Thyroid gland (tissue), 4 donors: ENCODE data around the gene ESYT2.

Experiments used
- CTCF ChIP-seq, 6 experiments: fragments of 200-600 bp in 3 of 6; fragments of 450-650 bp in 3 of 6; sonication (generic) in 3 of 6; IDR thresholded peaks; one replicate each; pipeline ENCODE4 v1.5.1; 2016 to 2019; ENCODE audit warnings: antibody characterized with exemption in 6 of 6, mild to moderate bottlenecking in 2 of 6, inconsistent platforms in 1 of 6, moderate library complexity in 1 of 6
- POLR2A ChIP-seq, 2 donors: fragments of 450-650 bp; IDR thresholded peaks; one replicate each; pipeline ENCODE4 v1.6.1; 2017; ENCODE audit warnings: antibody characterized with exemption in 2 of 2, mild to moderate bottlenecking in 2 of 2, moderate library complexity in 1 of 2

DNA sequence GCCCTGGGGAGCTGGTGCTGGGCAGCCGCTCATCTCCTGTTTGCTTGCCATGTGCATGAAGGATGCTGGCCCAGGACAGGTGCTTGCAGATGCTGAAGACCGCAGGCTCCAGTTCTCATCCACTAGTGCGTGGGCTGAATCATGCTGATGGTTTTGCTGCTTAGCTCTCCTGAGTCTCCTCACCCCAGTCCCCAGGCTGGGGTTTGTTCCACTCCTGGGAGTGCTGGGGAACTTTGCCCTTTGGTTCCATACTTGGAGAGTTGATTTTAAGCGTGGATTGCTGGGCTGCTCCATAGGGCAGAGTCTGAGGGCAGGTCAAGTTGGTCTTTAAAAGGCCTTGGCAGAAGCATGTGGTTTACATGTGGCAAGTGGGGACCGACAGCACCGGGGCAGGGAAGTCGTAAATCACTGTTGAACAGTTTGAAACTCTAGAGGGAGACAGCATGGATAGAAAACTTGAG, 36.2 kb upstream of the ESYT2 start:
- TF ChIP-seq CTCF (IDR thresholded peaks at IDR 0.05): no peak
- TF ChIP-seq POLR2A (IDR thresholded peaks at IDR 0.05): no peak
